CD4-positive, alpha-beta T cell (primary cell): ENCODE results near the gene CTNNA2. TPM values are rescaled to one million over a fixed set of nuclear protein-coding genes. Genes with fewer than 3 reads are reported as not detected.

Experiments
- ATAC-seq: fragments of 200-7000 bp; cut with Tn5 transposase; one replicate; pipeline ENCODE4 v1.10.0; 2022; ENCODE audit warnings: mild to moderate bottlenecking; ENCODE audit not compliant: poor library complexity
- CTCF ChIA-PET: fragments of 350-600 bp; sonication (Branson Sonifier 250); formaldehyde crosslinking; loops from one replicate; lab custom pipeline; 2021; ENCODE audit warnings: antibody characterized with exemption, inconsistent platforms; lab: Charles Lee
- POLR2A ChIA-PET: fragments of 350-600 bp; sonication (Branson Sonifier 250); formaldehyde crosslinking; loops from one replicate; lab custom pipeline; 2021; ENCODE audit warnings: antibody characterized with exemption, inconsistent platforms; lab: Charles Lee
- DNase-seq, 14 experiments: peaks; one replicate each; pipeline ENCODE4 v3.0.0-alpha.2; 2013 to 2020; ENCODE audit warnings: mixed read lengths in 2 of 14
- H3K27ac ChIP-seq, 2 donors: one replicate each; pipeline versions ENCODE4 v1.5.1 to v1.7.0; 2013; ENCODE audit warnings: low read length in 2 of 2, low read depth in 1 of 2, mild to moderate bottlenecking in 1 of 2
- H3K27me3 ChIP-seq, 2 experiments: 1 replicate in 1 of 2; 2 replicates in 1 of 2; pipeline versions ENCODE4 v1.6.1 to v1.7.0; 2013; ENCODE audit warnings: low read length in 2 of 2, control low read depth in 1 of 2, mild to moderate bottlenecking in 1 of 2, moderate library complexity in 1 of 2; ENCODE audit not compliant: insufficient read depth in 2 of 2, control insufficient read depth in 1 of 2
- H3K36me3 ChIP-seq: one replicate; pipeline ENCODE4 v1.6.1; 2013; ENCODE audit warnings: low read length, control low read depth; ENCODE audit not compliant: insufficient read depth
- H3K4me1 ChIP-seq: one replicate; pipeline ENCODE4 v1.6.1; 2013; ENCODE audit warnings: low read length, control low read depth; ENCODE audit not compliant: insufficient read depth
- H3K4me3 ChIP-seq: one replicate; pipeline ENCODE4 v1.5.1; 2013; ENCODE audit warnings: mild to moderate bottlenecking, low read length, moderate library complexity
- H3K9me3 ChIP-seq, 2 experiments: 1 replicate in 1 of 2; 2 replicates in 1 of 2; pipeline versions ENCODE4 v1.6.1 to v1.7.0; 2013; ENCODE audit warnings: low read length in 2 of 2, mild to moderate bottlenecking in 2 of 2, control low read depth in 1 of 2, moderate library complexity in 1 of 2; ENCODE audit not compliant: control insufficient read depth in 1 of 2, insufficient read depth in 1 of 2
- H3K27ac Mint-ChIP-seq: one replicate; pipeline ENCODE4 v1.8.0; 2020; ENCODE audit warnings: mixed read lengths
- H3K27me3 Mint-ChIP-seq: one replicate; pipeline ENCODE4 v1.8.0; 2021; ENCODE audit warnings: mixed read lengths
- H3K36me3 Mint-ChIP-seq: one replicate; pipeline ENCODE4 v1.8.0; 2021; ENCODE audit warnings: low read depth, mixed read lengths
- H3K4me1 Mint-ChIP-seq: one replicate; pipeline ENCODE4 v1.8.0; 2021; ENCODE audit warnings: low read depth, mixed read lengths
- H3K4me3 Mint-ChIP-seq: one replicate; pipeline ENCODE4 v1.8.0; 2020; ENCODE audit warnings: mild to moderate bottlenecking, mixed read lengths
- H3K9me3 Mint-ChIP-seq: one replicate; pipeline ENCODE4 v1.8.0; 2020; ENCODE audit warnings: mixed read lengths
- intact Hi-C, 2 experiments: fragments of 100-400 bp; cut with DNase I in 1 of 2; cut with micrococcal nuclease in 1 of 2; formaldehyde crosslinking; loops; one replicate each; pipeline versions ENCODE4 v1.15.1 to v1.9.0; 2023 to 2025; cut with DNase I, micrococcal nuclease
- total RNA-seq, 174 experiments: library from RNA in 2 of 174; stranded (reverse) in 2 of 174; gene quantifications; one replicate each; pipeline ENCODE4 v1.2.3 and lab custom pipeline; 2021 to 2026
- TF ChIP-seq, protein P1 (sequence below): fragments of 200-600 bp; IDR thresholded peaks from one replicate; pipeline ENCODE4 v1.8.0; 2022; ENCODE audit warnings: antibody characterized with exemption, mild to moderate bottlenecking

CTNNA2 gene
- total RNA-seq, 2 experiments from 2014 or later = not detected

DNA sequence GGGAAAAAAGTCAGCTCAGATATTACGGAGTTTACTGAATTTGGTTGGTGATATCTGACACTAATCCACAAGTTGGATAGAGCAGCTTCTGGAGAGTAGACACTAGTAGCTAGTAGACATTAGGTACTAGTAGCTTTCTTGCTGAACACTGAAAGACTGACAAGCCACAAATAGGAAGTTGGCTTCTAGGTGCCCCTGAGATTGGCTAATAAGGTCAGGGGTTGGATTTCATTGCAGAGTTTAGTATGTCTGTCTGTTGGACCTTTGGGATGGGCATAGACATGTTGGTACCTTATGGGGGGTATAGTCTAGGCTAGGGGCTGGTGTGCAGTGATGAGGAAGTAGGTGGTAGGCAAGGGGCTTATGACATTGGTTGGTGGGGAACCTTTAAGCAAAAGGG lies 956.6 kb downstream of the CTNNA2 start:
- TF ChIP-seq, protein P1, sequence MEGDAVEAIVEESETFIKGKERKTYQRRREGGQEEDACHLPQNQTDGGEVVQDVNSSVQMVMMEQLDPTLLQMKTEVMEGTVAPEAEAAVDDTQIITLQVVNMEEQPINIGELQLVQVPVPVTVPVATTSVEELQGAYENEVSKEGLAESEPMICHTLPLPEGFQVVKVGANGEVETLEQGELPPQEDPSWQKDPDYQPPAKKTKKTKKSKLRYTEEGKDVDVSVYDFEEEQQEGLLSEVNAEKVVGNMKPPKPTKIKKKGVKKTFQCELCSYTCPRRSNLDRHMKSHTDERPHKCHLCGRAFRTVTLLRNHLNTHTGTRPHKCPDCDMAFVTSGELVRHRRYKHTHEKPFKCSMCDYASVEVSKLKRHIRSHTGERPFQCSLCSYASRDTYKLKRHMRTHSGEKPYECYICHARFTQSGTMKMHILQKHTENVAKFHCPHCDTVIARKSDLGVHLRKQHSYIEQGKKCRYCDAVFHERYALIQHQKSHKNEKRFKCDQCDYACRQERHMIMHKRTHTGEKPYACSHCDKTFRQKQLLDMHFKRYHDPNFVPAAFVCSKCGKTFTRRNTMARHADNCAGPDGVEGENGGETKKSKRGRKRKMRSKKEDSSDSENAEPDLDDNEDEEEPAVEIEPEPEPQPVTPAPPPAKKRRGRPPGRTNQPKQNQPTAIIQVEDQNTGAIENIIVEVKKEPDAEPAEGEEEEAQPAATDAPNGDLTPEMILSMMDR = no peak
- Mint-ChIP-seq H3K4me3 (no peak overlapping the region), H3K9me3 (peaks cover 12% of the 10 kb centered on the region), H3K4me1 (no peaks in the 10 kb centered on the region), H3K27me3 (no peaks in the 10 kb centered on the region), H3K27ac (no peak overlapping the region), H3K36me3 (no peaks in the 10 kb centered on the region)
- Histone ChIP-seq H3K9me3 (peaks cover 0 to 5% of the 10 kb centered on the region in 2 experiments), H3K4me1 (no peaks in the 10 kb centered on the region), H3K27me3 (no peaks in the 10 kb centered on the region), H3K36me3 (no peaks in the 10 kb centered on the region), H3K27ac (no peak overlapping the region), H3K4me3 (no peak overlapping the region)
- ChIA-PET POLR2A (no interaction called here), CTCF (no interaction called here)
- ATAC-seq = no peak
- intact Hi-C loops = no loop called here
- DNase-seq = no peak

DNA sequence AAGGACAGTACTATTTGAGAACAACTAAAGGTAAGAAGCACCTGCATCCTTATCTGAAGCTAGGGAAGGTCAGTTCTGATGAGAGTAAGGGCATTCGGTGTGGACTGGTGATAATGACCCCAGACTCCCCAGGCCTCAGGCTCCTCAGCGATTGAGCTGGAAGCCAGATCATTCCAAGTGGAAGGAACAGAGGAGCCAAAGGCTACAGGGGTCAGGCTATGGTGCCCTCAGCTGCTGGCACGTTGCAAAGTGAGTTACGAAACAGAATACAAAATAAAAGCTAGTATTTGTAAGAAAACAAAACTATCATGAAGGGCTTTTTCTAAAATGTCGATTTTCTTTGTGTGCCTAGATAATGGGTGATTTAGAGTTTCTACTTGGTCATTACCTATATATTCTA lies 960.2 kb downstream of the CTNNA2 start:
- intact Hi-C loops = no loop called here
- H3K27me3 Mint-ChIP-seq = no peaks in the 10 kb centered on the region

DNA sequence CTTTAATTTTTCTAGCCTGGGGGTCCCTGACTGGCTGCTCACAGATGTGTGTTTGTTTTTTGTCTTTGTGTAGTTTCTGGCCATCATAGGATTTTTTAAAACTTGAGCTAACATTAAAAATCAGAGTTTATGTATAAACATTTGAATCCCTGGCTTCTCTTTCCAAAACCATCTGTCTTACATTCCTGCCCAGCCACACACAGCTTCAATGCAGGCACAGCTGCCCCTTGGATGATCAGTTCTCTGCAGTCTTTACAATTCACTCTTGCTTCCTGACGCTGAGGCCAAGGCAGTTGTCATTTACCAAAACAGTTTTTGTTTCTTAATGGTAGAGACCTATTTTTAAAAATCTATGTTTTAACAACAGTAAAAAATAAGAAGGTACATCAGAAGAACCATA lies 960.9 kb downstream of the CTNNA2 start:
- intact Hi-C loops = no loop called here
- Histone ChIP-seq H3K27ac (no peak overlapping the region), H3K27me3 (no peaks in the 10 kb centered on the region), H3K4me3 (no peak overlapping the region), H3K36me3 (no peaks in the 10 kb centered on the region), H3K9me3 (peaks cover 0 to 5% of the 10 kb centered on the region in 2 experiments), H3K4me1 (no peaks in the 10 kb centered on the region)
- no peak for DNase-seq
- TF ChIP-seq, protein P1 = no peak
- Mint-ChIP-seq H3K27ac (no peak overlapping the region), H3K9me3 (peaks cover 10% of the 10 kb centered on the region), H3K36me3 (no peaks in the 10 kb centered on the region), H3K4me3 (no peak overlapping the region), H3K27me3 (no peaks in the 10 kb centered on the region), H3K4me1 (no peaks in the 10 kb centered on the region)
- CTCF ChIA-PET = no interaction called here
- no peak for ATAC-seq
- POLR2A ChIA-PET = no interaction called here

More for the DNA sequence above, 960.2 kb downstream of the CTNNA2 start:
- H3K4me1 Mint-ChIP-seq = no peaks in the 10 kb centered on the region
- POLR2A ChIA-PET = no interaction called here
- H3K27me3 ChIP-seq = no peaks in the 10 kb centered on the region
- DNase-seq (no peak), ATAC-seq (no peak)
- H3K36me3 ChIP-seq = no peaks in the 10 kb centered on the region
- H3K27ac ChIP-seq = no peak overlapping the region
- peaks cover 0 to 5% of the 10 kb centered on the region in 2 experiments for H3K9me3 ChIP-seq
- peaks cover 9% of the 10 kb centered on the region for H3K9me3 Mint-ChIP-seq
- CTCF ChIA-PET = no interaction called here
- no peaks in the 10 kb centered on the region for H3K36me3 Mint-ChIP-seq
- TF ChIP-seq, protein P1 = no peak
- no peaks in the 10 kb centered on the region for H3K4me1 ChIP-seq
- H3K27ac Mint-ChIP-seq = no peak overlapping the region
- no peak overlapping the region for H3K4me3 Mint-ChIP-seq
- no peak overlapping the region for H3K4me3 ChIP-seq
